HAP-1 (cell line): Measurements from ENCODE around the gene DAPK3.
A peak's percentile ranks its signal among the peaks of the same experiment; 100 is the strongest.
"Not testable (repeated sequence)": the region's sequence is repeated elsewhere in the genome, so short reads cannot be mapped to it uniquely, and the experiment has no call there.

Experiments
- DNase-seq, 2 experiments: peaks; one replicate each; pipeline ENCODE4 v3.0.0-alpha.2; 2016 to 2020; ENCODE audit warnings: low spot score in 2 of 2
- H3K27me3 ChIP-seq: fragments of 250-450 bp; sonication (Bioruptor Pico); 2 replicates; pipeline ENCODE4 v1.5.1; 2020; ENCODE audit warnings: low read depth, mild to moderate bottlenecking, moderate library complexity
- H3K36me3 ChIP-seq: fragments of 250-450 bp; sonication (Bioruptor Pico); replicated peaks from 2 replicates; pipeline ENCODE4 v1.5.1; 2020; ENCODE audit warnings: mild to moderate bottlenecking
- H3K4me1 ChIP-seq: fragments of 250-450 bp; sonication (Bioruptor Pico); 2 replicates; pipeline ENCODE4 v1.5.1; 2020; ENCODE audit warnings: mild to moderate bottlenecking
- H3K4me3 ChIP-seq: fragments of 250-450 bp; sonication (Bioruptor Pico); 2 replicates; pipeline ENCODE4 v1.5.1; 2020; ENCODE audit warnings: mild to moderate bottlenecking, moderate library complexity
- H3K9me3 ChIP-seq: fragments of 250-450 bp; sonication (Bioruptor Pico); 2 replicates; pipeline ENCODE4 v1.5.1; 2020; ENCODE audit warnings: mild to moderate bottlenecking, moderate library complexity
- in situ Hi-C: fragments of 300-500 bp; cut with MboI; formaldehyde crosslinking; loops from 3 replicates; pipeline ENCODE4 v1.14.3; 2020; ENCODE audit warnings: low sequenced_read_pairs, inconsistent platforms, mixed read lengths

DAPK3 gene

GRCh38 chr19:3977242-3978143, 6.6 kb upstream of the DAPK3 start:
- Histone ChIP-seq H3K27me3 (no peaks in the 10 kb centered on the region), H3K4me1 (no peaks in the 10 kb centered on the region), H3K36me3 (peaks cover 74% of the 10 kb centered on the region), H3K4me3 (no peak overlapping the region), H3K9me3 (no peaks in the 10 kb centered on the region)
- in situ Hi-C loops, result no loop called here
- DNase-seq, result peak in 1 of 2 experiments; percentile 38

GRCh38 chr19:3976495-3977241, 5.8 kb upstream of the DAPK3 start:
- in situ Hi-C loops, result no loop called here
- Histone ChIP-seq H3K9me3 (no peaks in the 10 kb centered on the region), H3K4me3 (no peak overlapping the region), H3K36me3 (peaks cover 66% of the 10 kb centered on the region), H3K4me1 (no peaks in the 10 kb centered on the region), H3K27me3 (no peaks in the 10 kb centered on the region)
- DNase-seq, result no peak

GRCh38 chr19:3975637-3976087, 4.8 kb upstream of the DAPK3 start:
- H3K9me3 ChIP-seq, result no peaks in the 10 kb centered on the region
- H3K4me1 ChIP-seq, result no peaks in the 10 kb centered on the region
- no peaks in the 10 kb centered on the region for H3K27me3 ChIP-seq
- H3K4me3 ChIP-seq, result no peak overlapping the region
- peaks cover 56% of the 10 kb centered on the region for H3K36me3 ChIP-seq
- in situ Hi-C loops, result no loop called here
- DNase-seq, result no peak

DNA sequence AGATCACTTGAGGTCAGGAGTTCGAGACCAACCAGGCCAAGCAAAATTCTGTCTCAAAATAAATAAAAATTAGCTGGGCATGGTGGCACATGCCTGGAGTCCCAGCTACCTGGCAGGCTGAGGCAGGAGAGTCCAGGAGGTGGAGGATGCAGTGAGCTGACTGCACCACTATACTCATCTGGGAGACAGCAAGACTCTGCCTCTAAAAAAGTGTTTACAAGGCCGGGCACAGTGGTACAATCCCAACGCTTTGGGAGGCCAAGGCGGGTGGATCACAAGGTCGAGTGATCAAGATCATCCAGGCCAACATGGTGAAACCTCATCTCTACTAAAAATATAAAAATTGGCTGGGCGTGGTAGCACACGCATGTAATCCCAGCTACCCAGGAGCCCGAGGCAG, 4.2 kb upstream of the DAPK3 start:
- no peak overlapping the region for H3K4me3 ChIP-seq
- H3K36me3 ChIP-seq, result peaks cover 50% of the 10 kb centered on the region
- no peaks in the 10 kb centered on the region for H3K27me3 ChIP-seq
- in situ Hi-C loops, result no loop called here
- H3K4me1 ChIP-seq, result no peaks in the 10 kb centered on the region
- no peaks in the 10 kb centered on the region for H3K9me3 ChIP-seq
- no peak for DNase-seq

- Histone ChIP-seq H3K27me3 (no peaks in the 10 kb centered on the region), H3K4me1 (peaks cover 14% of the 10 kb centered on the region), H3K9me3 (no peaks in the 10 kb centered on the region), H3K36me3 (peaks cover 39% of the 10 kb centered on the region), H3K4me3 (peak overlapping the region; percentile 96)
- in situ Hi-C loops, result no loop called here
- DNase-seq, result no peak
Measured at GRCh38 chr19:3970313-3970807, 539 bp downstream of the DAPK3 start.

DNA sequence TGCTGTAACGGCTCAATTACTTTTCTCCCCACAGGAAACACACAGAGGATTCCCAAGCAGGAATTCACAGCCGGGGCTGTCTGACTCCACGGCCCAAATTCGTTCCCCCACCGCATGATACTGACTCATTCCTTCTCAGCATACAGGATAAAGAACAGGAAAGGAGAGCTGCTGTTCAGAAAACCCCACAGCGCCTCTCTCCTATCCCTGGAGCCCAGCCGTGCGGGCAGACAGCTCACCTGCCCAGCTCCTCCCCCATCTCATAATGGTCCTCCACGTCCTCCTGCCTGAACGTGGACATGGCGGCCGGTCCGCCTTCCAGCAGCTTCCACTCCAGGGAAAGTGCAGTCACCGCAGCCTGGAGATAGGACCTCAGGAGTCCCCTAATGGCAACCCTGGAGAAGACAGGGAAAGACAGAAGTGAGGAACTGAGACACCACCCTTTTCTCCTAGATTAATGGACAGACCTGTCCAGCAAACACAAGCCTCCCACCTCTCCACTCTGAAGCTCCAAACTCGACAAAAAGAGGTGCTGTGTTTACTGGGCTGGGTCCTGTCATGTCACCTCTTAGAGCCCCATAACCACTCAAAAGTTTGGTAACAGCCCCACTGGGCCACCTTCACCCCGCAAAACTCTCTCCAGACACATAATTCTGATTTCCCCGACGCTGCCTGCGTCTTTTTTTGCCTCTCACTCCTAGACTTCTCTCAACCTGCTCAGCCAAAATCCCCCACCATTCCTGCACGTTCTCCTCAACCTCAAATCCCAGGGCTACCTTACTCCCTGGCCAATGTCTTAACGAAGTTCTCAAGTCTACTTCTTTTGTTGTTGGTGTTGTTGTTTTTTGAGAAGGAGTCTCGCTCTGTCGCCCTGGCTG, 1.2 kb downstream of the DAPK3 start:
- no peaks in the 10 kb centered on the region for H3K27me3 ChIP-seq
- peak; percentile 33 to 59 for DNase-seq
- in situ Hi-C loops, result no loop called here
- peak overlapping the region; percentile 96 for H3K4me3 ChIP-seq
- H3K4me1 ChIP-seq, result peaks cover 14% of the 10 kb centered on the region
- H3K36me3 ChIP-seq, result peaks cover 42% of the 10 kb centered on the region
- no peaks in the 10 kb centered on the region for H3K9me3 ChIP-seq

DNA sequence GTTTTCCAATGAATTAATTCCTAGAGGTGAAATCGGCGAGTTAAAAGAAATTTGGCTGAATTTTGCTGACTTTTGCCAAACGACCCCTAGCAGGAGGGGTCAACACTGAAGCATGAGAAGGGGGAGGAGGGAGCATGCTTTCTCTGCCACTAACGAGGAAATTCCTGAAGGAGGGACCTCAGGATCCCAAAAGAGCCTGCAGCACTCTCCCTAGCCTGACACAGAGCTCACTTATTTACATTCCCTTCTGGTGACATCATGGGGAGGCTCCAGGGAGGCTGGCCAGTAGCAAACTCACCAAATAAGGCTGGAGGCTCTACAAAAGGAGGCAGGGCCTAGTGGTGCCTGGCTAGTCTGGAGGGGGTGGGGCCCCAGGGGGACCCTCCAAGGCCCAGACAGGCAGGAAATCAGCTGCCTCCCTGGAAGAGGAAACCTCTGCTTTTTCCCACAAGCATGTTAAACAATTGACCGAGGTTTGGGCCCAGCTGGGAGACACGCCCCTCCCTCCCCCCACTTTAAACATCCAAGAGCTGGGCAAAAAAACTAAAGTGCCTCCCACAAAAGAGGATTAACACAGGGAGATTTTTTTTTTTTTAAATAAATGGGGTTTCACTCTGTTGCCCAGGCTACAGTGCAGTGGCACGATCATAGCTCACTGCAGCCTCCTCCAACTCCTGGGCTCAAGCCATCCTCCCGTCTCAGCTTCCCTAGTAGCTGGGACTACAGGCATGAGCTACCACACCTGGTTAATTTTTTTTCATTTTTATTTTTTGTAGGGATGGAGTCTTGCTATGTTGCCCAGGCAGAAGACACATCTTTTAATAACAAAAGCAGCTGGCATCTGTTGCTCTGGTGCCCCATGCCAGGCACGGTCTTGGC, 2.1 kb downstream of the DAPK3 start:
- Histone ChIP-seq H3K36me3 (peaks cover 48% of the 10 kb centered on the region), H3K27me3 (no peaks in the 10 kb centered on the region), H3K4me1 (peaks cover 14% of the 10 kb centered on the region), H3K9me3 (no peaks in the 10 kb centered on the region), H3K4me3 (peak overlapping the region; percentile 96)
- DNase-seq, result peak; percentile 90
- in situ Hi-C loops, result no loop called here

GRCh38 chr19:3967983-3968382, 2.9 kb downstream of the DAPK3 start:
- Histone ChIP-seq H3K4me1 (peaks cover 14% of the 10 kb centered on the region), H3K36me3 (peaks cover 56% of the 10 kb centered on the region)
- DNase-seq, H3K27me3 ChIP-seq, in situ Hi-C loops, H3K9me3 ChIP-seq, H3K4me3 ChIP-seq: not testable (repeated sequence)

DNA sequence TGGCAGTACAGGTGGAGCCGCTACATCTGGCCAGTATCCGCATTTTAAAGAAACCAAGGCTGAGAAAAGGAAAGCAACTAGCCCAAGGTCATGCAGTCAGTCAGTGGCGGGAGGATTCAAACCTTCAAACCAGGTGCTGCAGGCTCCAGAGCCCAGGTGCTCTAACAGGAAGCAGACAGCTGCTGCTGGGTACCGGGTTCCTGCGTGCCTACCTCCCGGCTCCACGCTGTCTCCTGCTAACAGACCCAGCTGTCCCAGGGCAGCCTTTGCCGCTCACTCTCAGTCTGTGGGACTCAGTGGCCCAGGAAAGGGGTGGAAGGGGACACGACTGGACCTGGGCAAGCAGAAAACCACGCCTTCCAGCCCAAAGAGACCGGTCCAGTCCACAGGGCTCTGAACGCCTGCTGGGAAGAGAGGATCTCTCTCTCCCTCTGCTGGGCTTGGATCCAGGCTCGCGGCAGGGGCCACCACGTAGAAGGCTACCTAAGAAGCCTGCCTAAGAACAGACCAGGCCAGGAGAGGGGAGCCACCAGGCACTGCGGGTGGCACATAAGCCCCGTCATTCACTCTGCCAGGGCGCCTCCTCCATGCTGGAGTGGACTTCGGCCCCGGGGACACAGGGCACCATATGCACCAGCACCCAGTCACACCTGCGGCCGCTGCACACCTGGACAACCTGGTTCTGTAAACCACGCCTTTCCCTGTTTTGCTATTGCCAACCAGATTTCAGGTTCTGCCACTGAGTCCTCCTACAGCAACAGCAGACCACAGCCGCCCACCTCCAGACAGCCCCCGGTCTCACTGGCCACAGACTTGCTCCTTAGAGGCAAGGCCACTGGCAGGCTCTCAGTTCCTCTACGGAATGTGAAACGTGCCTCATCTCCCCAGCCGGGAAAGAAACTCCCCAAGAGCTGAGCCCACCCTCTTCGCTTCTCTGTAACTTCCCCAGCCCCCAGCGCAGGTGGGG, 4.6 kb downstream of the DAPK3 start:
- Histone ChIP-seq H3K27me3 (no peaks in the 10 kb centered on the region), H3K4me3 (no peak overlapping the region), H3K4me1 (peaks cover 14% of the 10 kb centered on the region), H3K9me3 (no peaks in the 10 kb centered on the region), H3K36me3 (peaks cover 67% of the 10 kb centered on the region)
- in situ Hi-C loops, result no loop called here
- no peak for DNase-seq

GRCh38 chr19:3964256-3965194, 6.4 kb downstream of the DAPK3 start:
- H3K4me1 ChIP-seq, result peaks cover 10% of the 10 kb centered on the region
- in situ Hi-C loops, result no loop called here
- peaks cover 79% of the 10 kb centered on the region for H3K36me3 ChIP-seq
- no peaks in the 10 kb centered on the region for H3K27me3 ChIP-seq
- no peak for DNase-seq
- no peak overlapping the region for H3K4me3 ChIP-seq
- H3K9me3 ChIP-seq, result no peaks in the 10 kb centered on the region
